K562 (cell line): ENCODE data around the gene RABL6. TPM values are rescaled to one million over a fixed set of nuclear protein-coding genes. Genes with fewer than 3 reads are reported as not detected.

ENCODE experiments used
- ARID2 ChIP-seq: fragments of 450-650 bp; IDR thresholded peaks from 2 replicates; pipeline ENCODE4 v1.6.1; 2017; ENCODE audit warnings: antibody characterized with exemption, mild to moderate bottlenecking
- ATF1 ChIP-seq, 2 experiments: fragments of 450-650 bp in 1 of 2; IDR thresholded peaks; 2 replicates each; pipeline ENCODE4 v1.6.1; 2016; ENCODE audit warnings: missing compliant biosample characterization in 1 of 2, missing genetic modification characterization in 1 of 2
- SLC30A9 ChIP-seq: fragments of 250-450 bp; sonication (Bioruptor Pico); IDR thresholded peaks from 2 replicates; pipeline ENCODE4 v1.8.0; 2022; ENCODE audit warnings: mild to moderate bottlenecking, moderate library complexity
- TEAD2 ChIP-seq: fragments of 450-650 bp; IDR thresholded peaks from 2 replicates; pipeline ENCODE4 v1.6.1; 2016; ENCODE audit warnings: missing genetic modification characterization, control low read depth, missing compliant biosample characterization
- ZNF217 ChIP-seq: sonication (generic); formaldehyde crosslinking; IDR thresholded peaks from 2 replicates; pipeline ENCODE4 v1.8.0; 2022; ENCODE audit warnings: mild to moderate bottlenecking, missing genetic modification reagents
- polyA plus RNA-seq, 8 experiments: library from polyadenylated mRNA; depleted of rRNA in 4 of 8; stranded (reverse) in 5 of 8; unstranded in 3 of 8; fragments of >200 nt; fragmentation: Nextera tagmentation in 2 of 8; fragmentation: Illumina TruSeq in 1 of 8; extraction: Ambion mirVana in 2 of 8; extraction: Trizol in 1 of 8; gene quantifications; 2 replicates each; pipeline versions ENCODE4 v1.2.1 to v1.2.3, GENCODE V29; 2011 to 2014; ENCODE audit warnings: inconsistent platforms in 1 of 8, missing spikeins in 1 of 8
- total RNA-seq, 7 experiments: library from RNA; depleted of rRNA in 6 of 7; stranded (reverse); fragments of >200 nt in 6 of 7; fragmentation: Illumina TruSeq in 2 of 7; extraction: Trizol in 2 of 7; gene quantifications; 2 replicates each; pipeline versions ENCODE4 v1.2.1 to v1.2.3, GENCODE V29; 2011 to 2021; ENCODE audit warnings: low replicate concordance in 1 of 7
- TF ChIP-seq, protein P1 (sequence below): fragments of 450-650 bp; IDR thresholded peaks from 2 replicates; pipeline ENCODE4 v1.6.1; 2016; ENCODE audit warnings: low read depth
- TF ChIP-seq, protein P2 (sequence below): IDR thresholded peaks from 2 replicates; pipeline ENCODE4 v1.6.1; 2011; ENCODE audit not compliant: insufficient read length; ENCODE audit errors: extremely low read depth
- TF ChIP-seq, protein P3 (sequence below), 2 experiments: fragments of 450-650 bp; IDR thresholded peaks; 2 replicates each; pipeline ENCODE4 v1.6.1; 2018; ENCODE audit warnings: mild to moderate bottlenecking in 2 of 2, low read depth in 1 of 2; ENCODE audit not compliant: partially characterized antibody in 2 of 2
- TF ChIP-seq, protein P4 (sequence below): fragments of 450-650 bp; formaldehyde crosslinking; IDR thresholded peaks from 2 replicates; pipeline ENCODE4 v1.4.0; 2020; ENCODE audit warnings: mild to moderate bottlenecking, moderate library complexity
- TF ChIP-seq, protein P5 (sequence below), 3 experiments: fragments of 200-800 bp in 1 of 3; sonication (Bioruptor generic) in 1 of 3; sonication (generic) in 1 of 3; formaldehyde crosslinking in 1 of 3; IDR thresholded peaks; 2 replicates each; pipeline versions ENCODE4 v1.6.1 to v1.8.0; 2016 to 2022; ENCODE audit warnings: mild to moderate bottlenecking in 2 of 3, missing compliant biosample characterization in 2 of 3, missing genetic modification characterization in 2 of 3, missing genetic modification reagents in 1 of 3

Gene RABL6
- total and polyA plus RNA-seq, 9 of the 15 experiments (the other 6 are each of a cell fraction or from before 2014, with no cell fraction given): 5.6 to 181 (median 84.5) TPM

DNA sequence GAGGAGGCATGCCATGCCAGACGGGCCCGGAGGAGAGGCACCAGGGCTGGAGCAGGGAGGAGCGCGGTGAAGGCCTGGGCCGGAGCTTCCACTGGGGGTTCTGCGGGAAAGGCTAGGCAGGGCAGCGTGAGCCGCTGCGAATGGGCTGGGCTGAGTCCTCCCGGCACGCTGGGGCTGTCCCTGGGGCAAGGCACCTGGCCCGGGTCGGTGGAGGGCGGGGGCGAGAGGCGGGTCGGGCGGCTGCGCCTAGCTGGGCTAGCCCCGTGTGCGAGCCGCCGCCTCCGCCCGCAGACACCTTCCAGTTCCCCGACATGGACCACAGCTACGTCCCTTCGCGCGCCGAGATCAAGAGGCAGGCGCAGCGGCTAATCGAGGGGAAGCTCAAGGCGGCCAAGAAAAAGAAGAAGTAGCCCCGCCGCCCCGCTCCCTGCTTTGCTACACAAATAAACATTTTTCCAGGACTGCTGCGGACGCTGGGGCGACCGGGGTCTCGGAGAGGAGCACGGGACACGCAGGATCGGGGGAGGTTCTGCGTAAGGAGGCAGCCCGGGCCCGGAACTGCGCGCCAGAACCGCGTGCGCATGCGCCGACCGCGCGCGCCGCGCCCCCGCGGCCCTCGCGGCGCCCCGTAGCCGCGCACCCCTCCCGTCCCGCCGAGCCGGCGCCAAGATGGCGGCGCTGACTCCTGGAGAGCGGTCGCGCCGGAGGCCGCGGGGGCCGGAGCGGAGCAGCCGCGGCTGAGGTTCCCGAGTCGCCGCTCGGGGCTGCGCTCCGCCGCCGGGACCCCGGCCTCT is at the start of gene RABL6 (continued):
- TF ChIP-seq, protein P1, sequence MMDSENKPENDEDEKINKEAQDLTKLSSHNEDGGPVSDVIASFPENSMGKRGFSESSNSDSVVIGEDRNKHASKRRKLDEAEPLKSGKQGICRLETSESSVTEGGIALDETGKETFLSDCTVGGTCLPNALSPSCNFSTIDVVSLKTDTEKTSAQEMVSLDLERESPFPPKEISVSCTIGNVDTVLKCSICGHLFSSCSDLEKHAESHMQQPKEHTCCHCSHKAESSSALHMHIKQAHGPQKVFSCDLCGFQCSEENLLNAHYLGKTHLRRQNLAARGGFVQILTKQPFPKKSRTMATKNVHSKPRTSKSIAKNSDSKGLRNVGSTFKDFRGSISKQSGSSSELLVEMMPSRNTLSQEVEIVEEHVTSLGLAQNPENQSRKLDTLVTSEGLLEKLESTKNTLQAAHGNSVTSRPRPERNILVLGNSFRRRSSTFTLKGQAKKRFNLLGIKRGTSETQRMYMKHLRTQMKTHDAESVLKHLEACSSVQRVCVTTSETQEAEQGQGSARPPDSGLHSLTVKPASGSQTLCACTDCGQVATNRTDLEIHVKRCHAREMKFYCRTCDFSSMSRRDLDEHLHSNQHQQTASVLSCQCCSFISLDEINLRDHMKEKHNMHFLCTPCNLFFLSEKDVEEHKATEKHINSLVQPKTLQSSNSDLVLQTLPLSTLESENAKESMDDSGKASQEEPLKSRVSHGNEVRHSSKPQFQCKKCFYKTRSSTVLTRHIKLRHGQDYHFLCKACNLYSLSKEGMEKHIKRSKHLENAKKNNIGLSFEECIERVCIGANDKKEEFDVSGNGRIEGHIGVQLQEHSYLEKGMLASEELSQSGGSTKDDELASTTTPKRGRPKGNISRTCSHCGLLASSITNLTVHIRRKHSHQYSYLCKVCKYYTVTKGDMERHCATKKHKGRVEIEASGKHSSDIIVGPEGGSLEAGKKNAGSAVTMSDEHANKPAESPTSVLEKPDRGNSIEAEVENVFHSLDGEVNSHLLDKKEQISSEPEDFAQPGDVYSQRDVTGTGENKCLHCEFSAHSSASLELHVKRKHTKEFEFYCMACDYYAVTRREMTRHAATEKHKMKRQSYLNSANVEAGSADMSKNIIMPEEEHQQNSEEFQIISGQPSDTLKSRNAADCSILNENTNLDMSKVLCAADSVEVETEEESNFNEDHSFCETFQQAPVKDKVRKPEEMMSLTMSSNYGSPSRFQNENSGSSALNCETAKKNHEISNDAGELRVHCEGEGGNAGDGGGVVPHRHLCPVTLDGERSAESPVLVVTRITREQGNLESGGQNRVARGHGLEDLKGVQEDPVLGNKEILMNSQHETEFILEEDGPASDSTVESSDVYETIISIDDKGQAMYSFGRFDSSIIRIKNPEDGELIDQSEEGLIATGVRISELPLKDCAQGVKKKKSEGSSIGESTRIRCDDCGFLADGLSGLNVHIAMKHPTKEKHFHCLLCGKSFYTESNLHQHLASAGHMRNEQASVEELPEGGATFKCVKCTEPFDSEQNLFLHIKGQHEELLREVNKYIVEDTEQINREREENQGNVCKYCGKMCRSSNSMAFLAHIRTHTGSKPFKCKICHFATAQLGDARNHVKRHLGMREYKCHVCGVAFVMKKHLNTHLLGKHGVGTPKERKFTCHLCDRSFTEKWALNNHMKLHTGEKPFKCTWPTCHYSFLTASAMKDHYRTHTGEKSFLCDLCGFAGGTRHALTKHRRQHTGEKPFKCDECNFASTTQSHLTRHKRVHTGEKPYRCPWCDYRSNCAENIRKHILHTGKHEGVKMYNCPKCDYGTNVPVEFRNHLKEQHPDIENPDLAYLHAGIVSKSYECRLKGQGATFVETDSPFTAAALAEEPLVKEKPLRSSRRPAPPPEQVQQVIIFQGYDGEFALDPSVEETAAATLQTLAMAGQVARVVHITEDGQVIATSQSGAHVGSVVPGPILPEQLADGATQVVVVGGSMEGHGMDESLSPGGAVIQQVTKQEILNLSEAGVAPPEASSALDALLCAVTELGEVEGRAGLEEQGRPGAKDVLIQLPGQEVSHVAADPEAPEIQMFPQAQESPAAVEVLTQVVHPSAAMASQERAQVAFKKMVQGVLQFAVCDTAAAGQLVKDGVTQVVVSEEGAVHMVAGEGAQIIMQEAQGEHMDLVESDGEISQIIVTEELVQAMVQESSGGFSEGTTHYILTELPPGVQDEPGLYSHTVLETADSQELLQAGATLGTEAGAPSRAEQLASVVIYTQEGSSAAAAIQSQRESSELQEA: peak; percentile 85
- TF ChIP-seq, protein P2, sequence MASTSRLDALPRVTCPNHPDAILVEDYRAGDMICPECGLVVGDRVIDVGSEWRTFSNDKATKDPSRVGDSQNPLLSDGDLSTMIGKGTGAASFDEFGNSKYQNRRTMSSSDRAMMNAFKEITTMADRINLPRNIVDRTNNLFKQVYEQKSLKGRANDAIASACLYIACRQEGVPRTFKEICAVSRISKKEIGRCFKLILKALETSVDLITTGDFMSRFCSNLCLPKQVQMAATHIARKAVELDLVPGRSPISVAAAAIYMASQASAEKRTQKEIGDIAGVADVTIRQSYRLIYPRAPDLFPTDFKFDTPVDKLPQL: no peak
- TF ChIP-seq ZNF217 (CRISPR knock-in tag) (no peak), ARID2 (no peak), ATF1 (CRISPR knock-in tag; IDR thresholded peaks at IDR 0.05) (no peak), ATF1 (tag; IDR thresholded peaks at IDR 0.05) (peak; percentile 30; the same call in 1 of the 2 replicates), TEAD2 (tag) (no peak), SLC30A9 (CRISPR knock-in tag) (no peak)
- TF ChIP-seq, protein P3, sequence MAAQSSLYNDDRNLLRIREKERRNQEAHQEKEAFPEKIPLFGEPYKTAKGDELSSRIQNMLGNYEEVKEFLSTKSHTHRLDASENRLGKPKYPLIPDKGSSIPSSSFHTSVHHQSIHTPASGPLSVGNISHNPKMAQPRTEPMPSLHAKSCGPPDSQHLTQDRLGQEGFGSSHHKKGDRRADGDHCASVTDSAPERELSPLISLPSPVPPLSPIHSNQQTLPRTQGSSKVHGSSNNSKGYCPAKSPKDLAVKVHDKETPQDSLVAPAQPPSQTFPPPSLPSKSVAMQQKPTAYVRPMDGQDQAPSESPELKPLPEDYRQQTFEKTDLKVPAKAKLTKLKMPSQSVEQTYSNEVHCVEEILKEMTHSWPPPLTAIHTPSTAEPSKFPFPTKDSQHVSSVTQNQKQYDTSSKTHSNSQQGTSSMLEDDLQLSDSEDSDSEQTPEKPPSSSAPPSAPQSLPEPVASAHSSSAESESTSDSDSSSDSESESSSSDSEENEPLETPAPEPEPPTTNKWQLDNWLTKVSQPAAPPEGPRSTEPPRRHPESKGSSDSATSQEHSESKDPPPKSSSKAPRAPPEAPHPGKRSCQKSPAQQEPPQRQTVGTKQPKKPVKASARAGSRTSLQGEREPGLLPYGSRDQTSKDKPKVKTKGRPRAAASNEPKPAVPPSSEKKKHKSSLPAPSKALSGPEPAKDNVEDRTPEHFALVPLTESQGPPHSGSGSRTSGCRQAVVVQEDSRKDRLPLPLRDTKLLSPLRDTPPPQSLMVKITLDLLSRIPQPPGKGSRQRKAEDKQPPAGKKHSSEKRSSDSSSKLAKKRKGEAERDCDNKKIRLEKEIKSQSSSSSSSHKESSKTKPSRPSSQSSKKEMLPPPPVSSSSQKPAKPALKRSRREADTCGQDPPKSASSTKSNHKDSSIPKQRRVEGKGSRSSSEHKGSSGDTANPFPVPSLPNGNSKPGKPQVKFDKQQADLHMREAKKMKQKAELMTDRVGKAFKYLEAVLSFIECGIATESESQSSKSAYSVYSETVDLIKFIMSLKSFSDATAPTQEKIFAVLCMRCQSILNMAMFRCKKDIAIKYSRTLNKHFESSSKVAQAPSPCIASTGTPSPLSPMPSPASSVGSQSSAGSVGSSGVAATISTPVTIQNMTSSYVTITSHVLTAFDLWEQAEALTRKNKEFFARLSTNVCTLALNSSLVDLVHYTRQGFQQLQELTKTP (IDR thresholded peaks at IDR 0.05; ENCODE audit: low read depth in 1 of 2, partially characterized antibody in 2 of 2): no peak
- TF ChIP-seq, protein P4, sequence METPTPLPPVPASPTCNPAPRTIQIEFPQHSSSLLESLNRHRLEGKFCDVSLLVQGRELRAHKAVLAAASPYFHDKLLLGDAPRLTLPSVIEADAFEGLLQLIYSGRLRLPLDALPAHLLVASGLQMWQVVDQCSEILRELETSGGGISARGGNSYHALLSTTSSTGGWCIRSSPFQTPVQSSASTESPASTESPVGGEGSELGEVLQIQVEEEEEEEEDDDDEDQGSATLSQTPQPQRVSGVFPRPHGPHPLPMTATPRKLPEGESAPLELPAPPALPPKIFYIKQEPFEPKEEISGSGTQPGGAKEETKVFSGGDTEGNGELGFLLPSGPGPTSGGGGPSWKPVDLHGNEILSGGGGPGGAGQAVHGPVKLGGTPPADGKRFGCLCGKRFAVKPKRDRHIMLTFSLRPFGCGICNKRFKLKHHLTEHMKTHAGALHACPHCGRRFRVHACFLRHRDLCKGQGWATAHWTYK (CRISPR knock-in tag): no peak
- TF ChIP-seq, protein P5, sequence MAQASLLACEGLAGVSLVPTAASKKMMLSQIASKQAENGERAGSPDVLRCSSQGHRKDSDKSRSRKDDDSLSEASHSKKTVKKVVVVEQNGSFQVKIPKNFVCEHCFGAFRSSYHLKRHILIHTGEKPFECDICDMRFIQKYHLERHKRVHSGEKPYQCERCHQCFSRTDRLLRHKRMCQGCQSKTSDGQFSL (CRISPR knock-in tag; IDR thresholded peaks at IDR 0.05): no peak
- TF ChIP-seq, protein P5 (tag; IDR thresholded peaks at IDR 0.05): no peak
